GM23338 (cell line): ENCODE measurements around the gene GRIA2. TPM values are rescaled to one million over a fixed set of nuclear protein-coding genes. Genes with fewer than 3 reads are reported as not detected.

Experiments used
- ATAC-seq: fragments of 200-7000 bp; cut with Tn5 transposase; 3 replicates; pipeline ENCODE4 v1.9.1; 2020
- DNase-seq: peaks from one replicate; pipeline ENCODE4 v3.0.0-alpha.2; 2015; ENCODE audit warnings: low spot score
- H2AFZ ChIP-seq: fragments of 200-600 bp; sonication (generic); 2 replicates; pipeline ENCODE4 v1.8.0; 2016; ENCODE audit warnings: antibody characterized with exemption, mild to moderate bottlenecking, moderate library complexity
- H3F3A ChIP-seq: fragments of 200-600 bp; sonication (generic); replicated peaks from 2 replicates; pipeline ENCODE4 v1.8.0; 2017; ENCODE audit warnings: antibody characterized with exemption, mixed run types, low read depth
- H3K27ac ChIP-seq: fragments of 200-600 bp; sonication (generic); 2 replicates; pipeline ENCODE4 v1.6.1; 2016; ENCODE audit warnings: low read depth
- H3K27me3 ChIP-seq: fragments of 200-600 bp; sonication (generic); 2 replicates; pipeline ENCODE4 v1.8.0; 2016; ENCODE audit warnings: mild to moderate bottlenecking, mixed run types, moderate library complexity; ENCODE audit not compliant: insufficient read depth
- H3K36me3 ChIP-seq: fragments of 200-600 bp; sonication (generic); 2 replicates; pipeline ENCODE4 v1.8.0; 2016; ENCODE audit warnings: mild to moderate bottlenecking; ENCODE audit not compliant: insufficient read depth
- H3K4me1 ChIP-seq: fragments of 200-600 bp; sonication (generic); 2 replicates; pipeline ENCODE4 v1.8.0; 2016; ENCODE audit warnings: mild to moderate bottlenecking, moderate library complexity; ENCODE audit not compliant: insufficient read depth
- H3K4me2 ChIP-seq: fragments of 200-600 bp; sonication (generic); 2 replicates; pipeline ENCODE4 v1.7.1; 2017; ENCODE audit warnings: mixed run types
- H3K4me3 ChIP-seq: fragments of 200-600 bp; sonication (generic); 2 replicates; pipeline ENCODE4 v1.6.1; 2016; ENCODE audit warnings: mixed run types
- H3K79me2 ChIP-seq: fragments of 200-600 bp; sonication (generic); replicated peaks from 2 replicates; pipeline ENCODE4 v1.8.0; 2017; ENCODE audit warnings: mild to moderate bottlenecking; ENCODE audit not compliant: insufficient read depth
- H3K9me2 ChIP-seq: fragments of 200-600 bp; sonication (generic); 2 replicates; pipeline ENCODE4 v1.8.0; 2017; ENCODE audit not compliant: insufficient read depth
- H4K20me1 ChIP-seq: fragments of 200-600 bp; sonication (generic); replicated peaks from 2 replicates; pipeline ENCODE4 v1.8.0; 2017; ENCODE audit warnings: mild to moderate bottlenecking; ENCODE audit not compliant: insufficient read depth
- H3K27ac Mint-ChIP-seq: 2 replicates; pipeline ENCODE4 v1.8.0; 2020; ENCODE audit warnings: inconsistent platforms, mild to moderate bottlenecking, moderate library complexity, mixed read lengths
- H3K27me3 Mint-ChIP-seq: 3 replicates; pipeline ENCODE4 v1.8.0; 2022; ENCODE audit warnings: low read depth, mild to moderate bottlenecking, moderate library complexity, mixed read lengths, inconsistent platforms; ENCODE audit not compliant: insufficient read depth, poor library complexity
- H3K36me3 Mint-ChIP-seq: 3 replicates; pipeline ENCODE4 v1.8.0; 2021; ENCODE audit warnings: low read depth, mild to moderate bottlenecking, inconsistent platforms, moderate library complexity, mixed read lengths
- H3K4me1 Mint-ChIP-seq: 3 replicates; pipeline ENCODE4 v1.8.0; 2020; ENCODE audit warnings: mild to moderate bottlenecking, inconsistent platforms, mixed read lengths
- H3K4me3 Mint-ChIP-seq: 3 replicates; pipeline ENCODE4 v1.8.0; 2021; ENCODE audit warnings: moderate library complexity, mild to moderate bottlenecking, inconsistent platforms, mixed read lengths
- H3K9me3 Mint-ChIP-seq: 3 replicates; pipeline ENCODE4 v1.8.0; 2020; ENCODE audit warnings: moderate library complexity, mild to moderate bottlenecking, inconsistent platforms, mixed read lengths
- ZNF331 ChIP-seq: fragments of 250-450 bp; sonication (Bioruptor Pico); IDR thresholded peaks from 2 replicates; pipeline ENCODE4 v1.5.0; 2020; ENCODE audit warnings: low read depth, mild to moderate bottlenecking, moderate library complexity
- polyA plus RNA-seq: library from polyadenylated mRNA; unstranded; fragments of >200 nt; fragmentation: Nextera tagmentation; extraction: Ambion mirVana; gene quantifications from 2 replicates; pipeline ENCODE4 v1.2.1, GENCODE V29; 2016
- total RNA-seq: library from RNA; depleted of rRNA; stranded (reverse); fragments of >200 nt; shearing (Covaris generic); gene quantifications from 2 replicates; pipeline ENCODE4 v1.2.3, GENCODE V29; 2014
- TF ChIP-seq, protein P1 (sequence below): fragments of 250-450 bp; sonication (Bioruptor Pico); IDR thresholded peaks from 2 replicates; pipeline ENCODE4 v1.5.0; 2020; ENCODE audit warnings: mild to moderate bottlenecking, moderate library complexity
- TF ChIP-seq, protein P2 (sequence below): IDR thresholded peaks from 2 replicates; pipeline ENCODE4 v1.6.1; 2016; ENCODE audit warnings: antibody characterized with exemption
- TF ChIP-seq, protein P3 (sequence below): IDR thresholded peaks from one replicate; pipeline ENCODE4 v1.6.1; 2018; ENCODE audit warnings: antibody characterized with exemption; ENCODE audit not compliant: unreplicated experiment

Gene GRIA2
- total and polyA plus RNA-seq, 2 experiments from 2014 or later, result not detected

DNA sequence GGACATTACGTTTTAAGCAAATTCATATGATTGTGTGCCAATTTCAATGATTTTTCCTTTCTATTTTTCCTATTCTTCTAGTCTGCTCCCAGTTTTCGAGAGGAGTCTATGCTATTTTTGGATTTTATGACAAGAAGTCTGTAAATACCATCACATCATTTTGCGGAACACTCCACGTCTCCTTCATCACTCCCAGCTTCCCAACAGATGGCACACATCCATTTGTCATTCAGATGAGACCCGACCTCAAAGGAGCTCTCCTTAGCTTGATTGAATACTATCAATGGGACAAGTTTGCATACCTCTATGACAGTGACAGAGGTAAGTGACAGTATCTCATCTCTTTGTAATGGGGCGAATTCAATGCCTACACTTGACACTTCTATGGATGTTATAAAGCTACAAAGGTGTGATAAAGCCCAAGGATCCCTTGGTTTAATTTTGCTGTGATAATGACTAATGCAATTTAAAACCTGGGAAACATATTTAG is 83.0 kb downstream of the GRIA2 start:
- Histone ChIP-seq H3F3A (no peaks in the 10 kb centered on the region), H3K79me2 (no peaks in the 10 kb centered on the region), H3K4me2 (no peak overlapping the region), H3K36me3 (no peaks in the 10 kb centered on the region), H3K4me3 (no peak overlapping the region), H3K9me2 (no peaks in the 10 kb centered on the region), H3K4me1 (no peaks in the 10 kb centered on the region), H2AFZ (no peak overlapping the region), H4K20me1 (no peaks in the 10 kb centered on the region), H3K27ac (no peak overlapping the region), H3K27me3 (no peaks in the 10 kb centered on the region)
- H3K9me3 Mint-ChIP-seq, result no peaks in the 10 kb centered on the region
- no peaks in the 10 kb centered on the region for H3K36me3 Mint-ChIP-seq
- DNase-seq (peak; percentile 17), ATAC-seq (no peak)
- H3K4me1 Mint-ChIP-seq, result peaks cover 3% of the 10 kb centered on the region
- no peak overlapping the region for H3K4me3 Mint-ChIP-seq
- H3K27ac Mint-ChIP-seq, result no peak overlapping the region
- TF ChIP-seq ZNF331 (CRISPR knock-in tag), result no peak
- TF ChIP-seq, protein P1, sequence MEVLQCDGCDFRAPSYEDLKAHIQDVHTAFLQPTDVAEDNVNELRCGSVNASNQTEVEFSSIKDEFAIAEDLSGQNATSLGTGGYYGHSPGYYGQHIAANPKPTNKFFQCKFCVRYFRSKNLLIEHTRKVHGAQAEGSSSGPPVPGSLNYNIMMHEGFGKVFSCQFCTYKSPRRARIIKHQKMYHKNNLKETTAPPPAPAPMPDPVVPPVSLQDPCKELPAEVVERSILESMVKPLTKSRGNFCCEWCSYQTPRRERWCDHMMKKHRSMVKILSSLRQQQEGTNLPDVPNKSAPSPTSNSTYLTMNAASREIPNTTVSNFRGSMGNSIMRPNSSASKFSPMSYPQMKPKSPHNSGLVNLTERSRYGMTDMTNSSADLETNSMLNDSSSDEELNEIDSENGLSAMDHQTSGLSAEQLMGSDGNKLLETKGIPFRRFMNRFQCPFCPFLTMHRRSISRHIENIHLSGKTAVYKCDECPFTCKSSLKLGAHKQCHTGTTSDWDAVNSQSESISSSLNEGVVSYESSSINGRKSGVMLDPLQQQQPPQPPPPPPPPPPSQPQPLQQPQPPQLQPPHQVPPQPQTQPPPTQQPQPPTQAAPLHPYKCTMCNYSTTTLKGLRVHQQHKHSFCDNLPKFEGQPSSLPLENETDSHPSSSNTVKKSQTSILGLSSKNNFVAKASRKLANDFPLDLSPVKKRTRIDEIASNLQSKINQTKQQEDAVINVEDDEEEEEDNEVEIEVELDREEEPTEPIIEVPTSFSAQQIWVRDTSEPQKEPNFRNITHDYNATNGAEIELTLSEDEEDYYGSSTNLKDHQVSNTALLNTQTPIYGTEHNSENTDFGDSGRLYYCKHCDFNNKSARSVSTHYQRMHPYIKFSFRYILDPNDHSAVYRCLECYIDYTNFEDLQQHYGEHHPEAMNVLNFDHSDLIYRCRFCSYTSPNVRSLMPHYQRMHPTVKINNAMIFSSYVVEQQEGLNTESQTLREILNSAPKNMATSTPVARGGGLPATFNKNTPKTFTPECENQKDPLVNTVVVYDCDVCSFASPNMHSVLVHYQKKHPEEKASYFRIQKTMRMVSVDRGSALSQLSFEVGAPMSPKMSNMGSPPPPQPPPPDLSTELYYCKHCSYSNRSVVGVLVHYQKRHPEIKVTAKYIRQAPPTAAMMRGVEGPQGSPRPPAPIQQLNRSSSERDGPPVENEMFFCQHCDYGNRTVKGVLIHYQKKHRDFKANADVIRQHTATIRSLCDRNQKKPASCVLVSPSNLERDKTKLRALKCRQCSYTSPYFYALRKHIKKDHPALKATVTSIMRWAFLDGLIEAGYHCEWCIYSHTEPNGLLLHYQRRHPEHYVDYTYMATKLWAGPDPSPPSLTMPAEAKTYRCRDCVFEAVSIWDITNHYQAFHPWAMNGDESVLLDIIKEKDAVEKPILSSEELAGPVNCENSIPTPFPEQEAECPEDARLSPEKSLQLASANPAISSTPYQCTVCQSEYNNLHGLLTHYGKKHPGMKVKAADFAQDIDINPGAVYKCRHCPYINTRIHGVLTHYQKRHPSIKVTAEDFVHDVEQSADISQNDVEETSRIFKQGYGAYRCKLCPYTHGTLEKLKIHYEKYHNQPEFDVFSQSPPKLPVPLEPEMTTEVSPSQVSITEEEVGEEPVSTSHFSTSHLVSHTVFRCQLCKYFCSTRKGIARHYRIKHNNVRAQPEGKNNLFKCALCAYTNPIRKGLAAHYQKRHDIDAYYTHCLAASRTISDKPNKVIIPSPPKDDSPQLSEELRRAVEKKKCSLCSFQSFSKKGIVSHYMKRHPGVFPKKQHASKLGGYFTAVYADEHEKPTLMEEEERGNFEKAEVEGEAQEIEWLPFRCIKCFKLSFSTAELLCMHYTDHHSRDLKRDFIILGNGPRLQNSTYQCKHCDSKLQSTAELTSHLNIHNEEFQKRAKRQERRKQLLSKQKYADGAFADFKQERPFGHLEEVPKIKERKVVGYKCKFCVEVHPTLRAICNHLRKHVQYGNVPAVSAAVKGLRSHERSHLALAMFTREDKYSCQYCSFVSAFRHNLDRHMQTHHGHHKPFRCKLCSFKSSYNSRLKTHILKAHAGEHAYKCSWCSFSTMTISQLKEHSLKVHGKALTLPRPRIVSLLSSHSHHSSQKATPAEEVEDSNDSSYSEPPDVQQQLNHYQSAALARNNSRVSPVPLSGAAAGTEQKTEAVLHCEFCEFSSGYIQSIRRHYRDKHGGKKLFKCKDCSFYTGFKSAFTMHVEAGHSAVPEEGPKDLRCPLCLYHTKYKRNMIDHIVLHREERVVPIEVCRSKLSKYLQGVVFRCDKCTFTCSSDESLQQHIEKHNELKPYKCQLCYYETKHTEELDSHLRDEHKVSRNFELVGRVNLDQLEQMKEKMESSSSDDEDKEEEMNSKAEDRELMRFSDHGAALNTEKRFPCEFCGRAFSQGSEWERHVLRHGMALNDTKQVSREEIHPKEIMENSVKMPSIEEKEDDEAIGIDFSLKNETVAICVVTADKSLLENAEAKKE (CRISPR knock-in tag), result no peak
- TF ChIP-seq, protein P2, sequence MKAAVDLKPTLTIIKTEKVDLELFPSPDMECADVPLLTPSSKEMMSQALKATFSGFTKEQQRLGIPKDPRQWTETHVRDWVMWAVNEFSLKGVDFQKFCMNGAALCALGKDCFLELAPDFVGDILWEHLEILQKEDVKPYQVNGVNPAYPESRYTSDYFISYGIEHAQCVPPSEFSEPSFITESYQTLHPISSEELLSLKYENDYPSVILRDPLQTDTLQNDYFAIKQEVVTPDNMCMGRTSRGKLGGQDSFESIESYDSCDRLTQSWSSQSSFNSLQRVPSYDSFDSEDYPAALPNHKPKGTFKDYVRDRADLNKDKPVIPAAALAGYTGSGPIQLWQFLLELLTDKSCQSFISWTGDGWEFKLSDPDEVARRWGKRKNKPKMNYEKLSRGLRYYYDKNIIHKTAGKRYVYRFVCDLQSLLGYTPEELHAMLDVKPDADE, result no peak
- TF ChIP-seq, protein P3, sequence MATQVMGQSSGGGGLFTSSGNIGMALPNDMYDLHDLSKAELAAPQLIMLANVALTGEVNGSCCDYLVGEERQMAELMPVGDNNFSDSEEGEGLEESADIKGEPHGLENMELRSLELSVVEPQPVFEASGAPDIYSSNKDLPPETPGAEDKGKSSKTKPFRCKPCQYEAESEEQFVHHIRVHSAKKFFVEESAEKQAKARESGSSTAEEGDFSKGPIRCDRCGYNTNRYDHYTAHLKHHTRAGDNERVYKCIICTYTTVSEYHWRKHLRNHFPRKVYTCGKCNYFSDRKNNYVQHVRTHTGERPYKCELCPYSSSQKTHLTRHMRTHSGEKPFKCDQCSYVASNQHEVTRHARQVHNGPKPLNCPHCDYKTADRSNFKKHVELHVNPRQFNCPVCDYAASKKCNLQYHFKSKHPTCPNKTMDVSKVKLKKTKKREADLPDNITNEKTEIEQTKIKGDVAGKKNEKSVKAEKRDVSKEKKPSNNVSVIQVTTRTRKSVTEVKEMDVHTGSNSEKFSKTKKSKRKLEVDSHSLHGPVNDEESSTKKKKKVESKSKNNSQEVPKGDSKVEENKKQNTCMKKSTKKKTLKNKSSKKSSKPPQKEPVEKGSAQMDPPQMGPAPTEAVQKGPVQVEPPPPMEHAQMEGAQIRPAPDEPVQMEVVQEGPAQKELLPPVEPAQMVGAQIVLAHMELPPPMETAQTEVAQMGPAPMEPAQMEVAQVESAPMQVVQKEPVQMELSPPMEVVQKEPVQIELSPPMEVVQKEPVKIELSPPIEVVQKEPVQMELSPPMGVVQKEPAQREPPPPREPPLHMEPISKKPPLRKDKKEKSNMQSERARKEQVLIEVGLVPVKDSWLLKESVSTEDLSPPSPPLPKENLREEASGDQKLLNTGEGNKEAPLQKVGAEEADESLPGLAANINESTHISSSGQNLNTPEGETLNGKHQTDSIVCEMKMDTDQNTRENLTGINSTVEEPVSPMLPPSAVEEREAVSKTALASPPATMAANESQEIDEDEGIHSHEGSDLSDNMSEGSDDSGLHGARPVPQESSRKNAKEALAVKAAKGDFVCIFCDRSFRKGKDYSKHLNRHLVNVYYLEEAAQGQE, result no peak
- H3K27me3 Mint-ChIP-seq, result no peaks in the 10 kb centered on the region
